ENCODE measurements around the gene PCDHGB4.
A peak's percentile ranks its signal among the peaks of the same experiment; 100 is the strongest.
"Not testable (repeated sequence)": the region's sequence is repeated elsewhere in the genome, so short reads cannot be mapped to it uniquely, and the experiment has no call there.

PCDHGB4 gene

DNA sequence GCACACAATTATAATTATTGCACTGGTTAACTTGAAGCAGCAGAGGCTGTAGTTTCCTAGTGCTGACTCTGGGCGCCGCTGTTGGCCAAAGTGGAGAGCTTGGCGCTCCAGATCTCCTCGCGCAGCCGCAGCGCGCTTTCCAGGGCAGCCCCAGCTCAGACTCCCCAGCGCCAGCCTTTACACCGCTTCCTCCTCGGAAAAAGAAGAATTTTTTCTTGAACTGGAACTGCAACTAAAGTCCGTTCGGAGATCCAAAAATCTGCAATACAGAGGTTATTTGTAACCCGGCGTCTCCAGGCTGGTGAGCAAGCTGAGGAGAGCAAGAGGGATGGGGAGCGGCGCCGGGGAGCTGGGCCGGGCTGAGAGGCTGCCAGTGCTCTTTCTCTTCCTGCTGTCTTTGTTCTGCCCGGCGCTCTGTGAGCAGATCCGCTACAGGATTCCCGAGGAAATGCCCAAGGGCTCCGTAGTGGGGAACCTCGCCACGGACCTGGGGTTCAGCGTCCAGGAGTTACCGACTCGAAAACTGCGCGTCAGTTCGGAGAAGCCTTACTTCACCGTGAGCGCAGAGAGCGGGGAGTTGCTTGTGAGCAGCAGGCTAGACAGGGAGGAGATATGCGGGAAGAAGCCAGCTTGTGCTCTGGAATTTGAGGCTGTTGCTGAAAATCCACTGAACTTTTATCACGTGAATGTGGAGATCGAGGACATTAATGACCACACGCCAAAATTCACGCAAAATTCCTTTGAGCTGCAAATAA lies at the start of gene PCDHGB4:
Gene PCDHGB4, plus strand, starts transcription at position 142 of the 755 bp plus-strand sequence. Its CDS starts 187 bp downstream, at position 329.
- DNase-seq = not testable (repeated sequence)

DNA sequence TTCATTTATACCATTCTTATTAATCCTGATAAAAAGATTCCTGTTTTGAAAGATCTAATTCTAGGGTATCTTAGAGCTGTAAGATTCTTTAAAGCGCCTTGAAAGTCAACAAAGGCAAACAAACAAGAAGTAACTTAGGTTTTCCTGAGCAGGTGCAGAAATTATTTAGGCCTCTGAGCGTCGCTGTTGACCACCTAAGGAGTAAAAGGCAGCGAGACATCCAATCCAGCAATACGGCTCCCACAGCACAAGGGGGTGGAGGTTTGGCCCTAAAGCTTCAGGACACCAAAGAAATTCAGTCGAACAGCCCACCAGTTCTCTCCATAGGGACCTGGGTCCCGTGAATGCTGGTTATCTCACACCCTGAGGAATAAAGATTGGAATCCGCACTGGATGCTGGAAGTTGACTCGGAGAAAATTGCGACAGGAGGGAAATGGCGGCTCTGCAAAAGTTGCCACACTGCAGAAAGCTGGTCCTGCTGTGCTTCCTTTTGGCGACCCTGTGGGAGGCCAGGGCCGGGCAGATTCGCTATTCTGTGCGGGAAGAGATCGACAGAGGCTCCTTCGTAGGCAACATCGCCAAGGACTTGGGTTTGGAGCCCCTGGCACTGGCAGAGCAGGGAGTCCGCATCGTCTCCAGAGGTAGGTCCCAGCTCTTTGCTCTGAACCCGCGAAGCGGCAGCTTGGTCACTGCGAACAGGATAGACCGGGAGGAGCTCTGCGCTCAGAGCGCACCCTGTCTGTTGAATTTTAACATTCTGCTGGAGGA lies 48.8 kb upstream of the PCDHGB4 start, which contains the start of gene PCDHGA2:
Gene PCDHGA2, plus strand, starts transcription at position 223 of the 769 bp plus-strand sequence.
- no peak for DNase-seq

DNA sequence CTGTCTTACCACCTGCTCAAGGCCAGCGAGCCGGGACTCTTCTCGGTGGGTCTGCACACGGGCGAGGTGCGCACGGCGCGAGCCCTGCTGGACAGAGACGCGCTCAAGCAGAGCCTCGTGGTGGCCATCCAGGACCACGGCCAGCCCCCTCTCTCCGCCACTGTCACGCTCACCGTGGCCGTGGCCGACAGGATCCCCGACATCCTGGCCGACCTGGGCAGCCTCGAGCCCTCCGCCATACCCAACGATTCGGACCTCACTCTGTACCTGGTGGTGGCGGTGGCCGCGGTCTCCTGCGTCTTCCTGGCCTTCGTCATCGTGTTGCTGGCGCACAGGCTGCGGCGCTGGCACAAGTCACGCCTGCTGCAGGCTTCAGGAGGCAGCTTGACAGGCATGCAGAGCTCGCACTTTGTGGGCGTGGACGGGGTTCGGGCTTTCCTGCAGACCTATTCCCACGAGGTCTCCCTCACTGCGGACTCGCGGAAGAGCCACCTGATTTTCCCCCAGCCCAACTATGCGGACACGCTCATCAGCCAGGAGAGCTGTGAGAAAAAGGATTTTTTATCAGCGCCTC lies 46.6 kb upstream of the PCDHGB4 start:
- not testable (repeated sequence) for DNase-seq

DNA sequence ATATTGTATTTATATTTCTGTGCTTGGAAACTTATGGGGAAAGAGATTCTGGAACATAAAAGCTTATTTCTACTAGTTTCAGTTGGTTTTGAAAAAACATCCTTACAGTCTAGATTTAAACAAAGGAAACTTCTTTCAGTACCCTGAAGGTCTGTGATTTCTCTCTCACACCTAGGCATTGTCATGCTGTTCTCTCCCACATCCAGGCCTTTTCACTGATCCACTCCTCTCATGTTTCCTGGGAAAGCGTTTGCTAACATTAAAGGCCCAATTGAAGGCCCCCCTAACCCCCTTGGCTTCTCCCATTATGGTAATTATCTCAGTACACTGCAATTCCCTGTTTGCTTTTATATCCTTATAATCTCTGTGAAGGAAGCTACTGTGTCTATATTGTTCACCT lies 44.7 kb upstream of the PCDHGB4 start:
- DNase-seq = no peak

DNA sequence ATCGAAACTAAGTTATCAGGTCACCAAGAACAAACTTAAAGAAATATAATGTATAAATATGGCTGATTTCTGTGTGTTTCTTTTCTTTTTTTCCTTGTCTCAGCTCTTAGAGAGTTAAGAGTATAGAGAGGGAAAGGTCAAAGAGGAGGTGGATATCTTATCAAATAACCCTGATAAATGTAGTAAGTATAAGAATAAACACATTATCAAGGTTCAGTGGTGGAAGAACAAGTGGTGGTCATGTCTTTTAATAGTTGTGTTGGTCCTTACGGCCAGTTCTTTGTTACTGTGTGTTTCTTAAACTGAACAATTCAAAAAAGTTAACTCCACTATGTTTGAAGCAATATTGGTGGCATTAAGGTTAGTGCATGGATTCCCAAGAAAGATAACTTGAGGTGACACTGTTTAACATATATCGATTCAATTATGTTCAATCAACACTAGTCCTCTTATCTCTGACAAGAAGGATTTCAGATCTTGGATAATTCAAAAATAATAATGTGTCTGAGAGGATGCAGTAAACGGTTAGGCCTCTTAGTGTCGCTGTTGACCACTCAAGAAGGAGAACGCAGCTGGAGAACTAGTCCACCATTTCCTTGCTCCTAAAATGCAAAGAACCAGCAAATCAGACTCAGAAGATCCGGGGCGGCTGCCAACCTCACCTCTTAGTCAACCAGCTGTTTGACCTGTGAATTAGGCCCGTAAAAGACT lies 44.1 kb upstream of the PCDHGB4 start, which contains the start of gene PCDHGA3:
Gene PCDHGA3, plus strand, starts transcription at position 588 of the 711 bp plus-strand sequence. CDS start 205 bp downstream, outside the sequence.
- no peak for DNase-seq

DNA sequence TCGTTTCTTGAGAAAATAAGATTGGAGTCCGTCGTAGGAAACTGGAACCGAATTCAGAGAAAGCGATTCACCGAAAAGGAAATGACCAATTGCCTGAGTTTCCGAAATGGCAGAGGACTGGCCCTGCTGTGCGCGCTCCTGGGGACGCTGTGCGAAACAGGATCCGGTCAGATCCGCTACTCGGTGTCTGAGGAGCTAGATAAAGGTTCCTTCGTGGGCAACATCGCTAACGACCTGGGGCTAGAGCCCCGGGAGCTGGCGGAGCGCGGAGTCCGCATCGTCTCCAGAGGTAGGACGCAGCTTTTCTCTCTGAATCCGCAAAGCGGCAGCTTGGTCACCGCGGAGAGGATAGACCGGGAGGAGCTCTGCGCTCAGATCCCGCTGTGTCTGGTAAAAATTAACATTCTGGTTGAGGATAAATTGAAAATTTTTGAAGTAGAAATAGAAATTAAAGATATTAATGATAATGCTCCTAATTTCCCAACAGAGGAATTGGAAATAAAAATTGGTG lies 43.5 kb upstream of the PCDHGB4 start:
- no peak for DNase-seq

DNA sequence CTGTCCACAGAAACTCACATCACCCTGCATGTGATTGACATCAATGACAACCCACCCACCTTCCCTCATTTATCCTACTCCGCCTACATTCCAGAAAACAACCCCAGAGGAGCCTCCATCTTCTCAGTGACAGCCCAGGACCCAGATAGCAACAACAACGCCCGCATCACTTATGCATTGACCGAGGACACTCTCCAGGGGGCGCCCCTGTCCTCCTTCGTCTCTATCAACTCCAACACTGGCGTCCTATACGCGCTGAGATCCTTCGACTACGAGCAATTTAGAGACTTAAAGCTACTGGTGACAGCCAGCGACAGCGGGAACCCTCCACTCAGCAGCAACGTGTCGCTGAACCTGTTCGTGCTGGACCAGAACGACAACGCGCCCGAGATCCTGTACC lies 42.2 kb upstream of the PCDHGB4 start:
- DNase-seq = no peak

DNA sequence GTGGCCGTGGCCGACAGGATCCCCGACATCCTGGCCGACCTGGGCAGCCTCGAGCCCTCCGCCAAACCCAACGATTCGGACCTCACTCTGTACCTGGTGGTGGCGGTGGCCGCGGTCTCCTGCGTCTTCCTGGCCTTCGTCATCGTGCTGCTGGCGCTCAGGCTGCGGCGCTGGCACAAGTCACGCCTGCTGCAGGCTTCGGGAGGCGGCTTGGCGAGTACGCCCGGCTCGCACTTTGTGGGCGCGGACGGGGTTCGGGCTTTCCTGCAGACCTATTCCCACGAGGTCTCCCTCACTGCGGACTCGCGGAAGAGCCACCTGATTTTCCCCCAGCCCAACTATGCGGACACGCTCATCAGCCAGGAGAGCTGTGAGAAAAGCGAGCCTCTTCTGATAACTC lies 41.5 kb upstream of the PCDHGB4 start:
- DNase-seq = not testable (repeated sequence)

DNA sequence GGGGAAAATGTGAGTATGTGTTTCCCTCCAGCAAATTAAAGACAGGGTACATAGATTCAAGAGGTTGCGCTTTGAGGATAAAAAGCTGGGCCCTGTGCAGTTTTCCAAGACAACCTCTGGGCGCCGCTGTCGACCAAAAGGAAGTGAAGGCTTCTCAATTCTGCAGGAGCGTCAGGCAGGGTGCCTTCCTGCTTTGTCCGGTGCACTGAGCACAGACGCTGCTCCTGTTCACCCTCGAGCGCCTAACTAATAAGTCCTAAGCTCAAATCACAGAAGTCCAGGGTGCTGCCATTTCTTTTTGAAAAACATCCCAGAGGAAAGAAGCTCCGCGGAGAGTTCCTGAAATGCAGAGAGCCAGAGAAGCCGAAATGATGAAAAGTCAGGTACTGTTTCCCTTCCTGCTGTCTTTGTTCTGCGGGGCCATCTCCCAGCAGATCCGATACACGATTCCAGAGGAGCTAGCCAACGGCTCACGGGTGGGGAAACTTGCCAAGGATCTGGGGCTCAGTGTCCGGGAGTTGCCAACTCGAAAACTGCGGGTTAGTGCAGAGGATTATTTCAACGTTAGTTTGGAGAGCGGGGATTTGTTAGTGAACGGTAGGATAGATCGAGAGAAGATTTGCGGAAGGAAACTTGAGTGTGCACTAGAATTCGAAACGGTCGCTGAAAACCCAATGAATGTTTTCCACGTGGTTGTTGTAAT lies 37.4 kb upstream of the PCDHGB4 start, which contains the start of gene PCDHGB1:
Gene PCDHGB1, plus strand, starts transcription at position 183 of the 703 bp plus-strand sequence. Its CDS starts 162 bp downstream, at position 345.
- DNase-seq = peak in 8 of 58 donors; percentile 3 to 25 (median 10)

DNA sequence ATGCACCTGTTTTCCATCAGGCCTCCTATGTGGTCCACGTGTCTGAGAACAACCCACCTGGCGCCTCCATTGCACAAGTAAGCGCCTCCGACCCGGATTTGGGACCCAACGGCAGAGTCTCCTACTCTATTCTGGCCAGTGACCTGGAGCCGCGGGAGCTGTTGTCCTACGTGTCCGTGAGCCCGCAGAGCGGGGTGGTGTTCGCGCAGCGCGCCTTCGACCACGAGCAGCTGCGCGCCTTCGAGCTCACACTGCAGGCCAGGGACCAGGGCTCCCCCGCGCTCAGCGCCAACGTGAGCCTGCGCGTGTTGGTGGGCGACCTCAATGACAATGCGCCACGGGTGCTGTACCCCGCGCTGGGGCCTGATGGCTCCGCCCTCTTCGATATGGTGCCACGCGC lies 35.9 kb upstream of the PCDHGB4 start:
- no peak for DNase-seq

DNA sequence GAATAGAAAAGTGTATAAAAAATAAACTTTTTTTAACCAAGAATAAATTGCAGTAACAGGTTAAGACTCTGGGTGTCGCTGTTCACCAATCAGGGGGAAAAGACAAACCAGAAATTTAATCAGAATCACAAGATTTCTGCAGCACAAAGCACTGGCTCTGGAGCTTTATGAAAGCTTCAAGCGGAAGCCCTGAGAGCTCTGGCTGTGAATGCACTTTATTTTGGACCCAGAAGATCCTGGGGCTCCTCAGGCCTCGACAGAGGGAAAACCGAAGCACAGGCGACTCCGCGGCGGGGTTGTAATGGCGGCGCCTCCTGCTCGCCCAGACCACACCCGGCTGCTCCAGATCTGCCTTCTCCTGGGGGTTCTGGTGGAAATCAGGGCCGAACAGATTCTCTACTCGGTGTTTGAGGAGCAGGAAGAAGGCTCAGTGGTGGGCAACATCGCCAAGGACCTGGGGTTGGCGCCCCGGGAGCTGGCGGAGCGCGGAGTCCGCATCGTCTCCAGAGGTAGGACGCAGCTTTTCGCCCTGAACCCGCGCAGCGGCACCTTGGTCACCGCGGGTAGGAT lies 32.5 kb upstream of the PCDHGB4 start, which contains the start of gene PCDHGA4:
Gene PCDHGA4, plus strand, starts transcription at position 122 of the 570 bp plus-strand sequence. Its CDS starts 87 bp downstream, at position 209.
- DNase-seq = no peak

DNA sequence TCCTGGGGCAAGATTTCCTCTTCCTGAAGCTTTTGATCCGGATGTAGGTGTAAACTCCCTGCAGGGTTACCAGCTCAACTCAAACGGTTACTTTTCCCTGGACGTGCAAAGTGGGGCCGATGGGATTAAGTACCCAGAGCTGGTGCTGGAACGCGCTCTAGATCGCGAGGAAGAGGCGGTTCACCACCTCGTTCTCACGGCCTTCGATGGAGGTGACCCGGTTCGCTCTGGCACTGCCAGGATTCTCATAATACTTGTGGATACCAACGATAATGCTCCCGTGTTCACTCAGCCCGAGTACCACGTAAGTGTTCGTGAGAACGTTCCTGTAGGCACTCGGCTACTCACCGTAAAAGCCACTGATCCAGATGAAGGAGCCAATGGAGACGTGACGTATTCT lies 31.9 kb upstream of the PCDHGB4 start:
- DNase-seq = no peak

DNA sequence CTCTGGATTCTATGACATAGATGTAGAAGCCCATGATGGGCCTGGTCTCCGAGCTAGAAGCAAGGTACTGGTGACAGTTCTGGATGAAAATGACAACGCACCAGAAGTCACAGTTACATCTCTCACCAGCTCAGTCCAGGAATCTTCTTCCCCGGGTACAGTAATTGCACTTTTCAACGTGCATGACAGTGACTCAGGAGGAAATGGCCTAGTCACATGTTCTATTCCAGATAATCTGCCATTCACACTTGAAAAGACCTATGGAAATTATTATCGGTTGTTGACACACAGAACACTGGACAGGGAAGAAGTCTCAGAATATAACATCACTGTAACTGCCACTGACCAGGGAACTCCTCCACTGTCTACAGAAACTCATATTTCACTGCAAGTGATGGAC lies 31.4 kb upstream of the PCDHGB4 start:
- no peak for DNase-seq

DNA sequence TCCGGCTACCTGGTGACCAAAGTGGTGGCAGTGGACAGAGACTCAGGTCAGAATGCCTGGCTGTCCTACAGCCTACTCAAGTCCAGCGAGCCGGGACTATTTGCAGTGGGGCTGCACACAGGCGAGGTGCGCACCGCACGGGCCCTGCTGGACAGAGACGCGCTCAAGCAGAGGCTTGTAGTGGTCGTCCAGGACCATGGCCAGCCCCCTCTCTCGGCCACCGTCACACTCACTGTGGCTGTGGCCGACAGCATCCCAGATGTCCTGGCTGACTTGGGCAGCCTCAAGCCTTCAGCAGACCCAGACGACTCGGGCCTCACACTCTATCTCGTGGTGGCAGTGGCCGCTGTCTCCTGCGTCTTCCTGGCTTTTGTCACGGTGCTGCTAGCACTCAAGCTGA lies 30.5 kb upstream of the PCDHGB4 start:
- no peak for DNase-seq

DNA sequence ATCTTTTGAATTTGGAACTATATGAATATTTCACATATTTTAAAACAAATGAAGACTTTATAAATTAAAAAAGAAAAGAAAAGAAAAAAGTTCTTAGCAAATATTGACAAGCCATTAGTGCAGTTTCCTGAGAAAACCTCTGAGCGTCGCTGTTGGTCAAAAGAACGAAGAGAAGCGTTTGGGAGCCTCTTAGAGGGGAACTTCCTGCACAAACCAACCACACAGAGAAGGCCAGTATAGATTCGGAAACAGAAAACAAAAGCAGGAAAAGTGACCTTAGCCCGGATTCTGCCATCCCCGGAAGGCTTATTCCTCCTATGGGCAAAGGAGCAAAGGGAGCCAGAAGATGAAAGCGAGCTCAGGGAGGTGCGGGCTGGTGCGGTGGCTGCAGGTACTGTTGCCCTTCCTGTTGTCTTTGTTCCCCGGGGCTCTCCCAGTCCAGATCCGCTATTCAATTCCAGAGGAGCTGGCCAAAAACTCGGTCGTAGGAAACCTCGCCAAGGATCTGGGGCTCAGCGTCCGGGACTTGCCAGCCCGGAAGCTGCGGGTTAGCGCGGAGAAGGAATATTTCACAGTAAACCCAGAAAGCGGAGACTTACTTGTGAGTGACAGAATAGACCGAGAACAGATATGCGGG lies 27.6 kb upstream of the PCDHGB4 start, which contains the start of gene PCDHGB2:
Gene PCDHGB2, plus strand, starts transcription at position 205 of the 637 bp plus-strand sequence. Its CDS starts 142 bp downstream, at position 347.
- no peak for DNase-seq

DNA sequence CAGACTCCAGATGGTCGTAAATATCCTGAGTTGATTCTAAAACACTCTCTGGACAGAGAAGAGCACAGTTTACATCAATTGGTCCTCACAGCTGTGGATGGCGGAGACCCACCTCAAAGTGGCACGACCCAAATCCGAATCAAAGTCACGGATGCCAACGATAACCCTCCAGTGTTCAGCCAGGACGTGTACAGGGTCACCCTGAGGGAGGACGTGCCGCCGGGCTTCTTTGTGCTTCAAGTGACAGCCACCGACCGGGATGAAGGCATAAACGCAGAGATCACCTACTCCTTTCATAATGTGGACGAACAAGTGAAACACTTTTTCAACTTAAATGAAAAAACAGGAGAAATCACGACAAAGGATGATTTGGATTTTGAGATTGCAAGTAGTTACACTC lies 26.8 kb upstream of the PCDHGB4 start:
- DNase-seq = no peak

DNA sequence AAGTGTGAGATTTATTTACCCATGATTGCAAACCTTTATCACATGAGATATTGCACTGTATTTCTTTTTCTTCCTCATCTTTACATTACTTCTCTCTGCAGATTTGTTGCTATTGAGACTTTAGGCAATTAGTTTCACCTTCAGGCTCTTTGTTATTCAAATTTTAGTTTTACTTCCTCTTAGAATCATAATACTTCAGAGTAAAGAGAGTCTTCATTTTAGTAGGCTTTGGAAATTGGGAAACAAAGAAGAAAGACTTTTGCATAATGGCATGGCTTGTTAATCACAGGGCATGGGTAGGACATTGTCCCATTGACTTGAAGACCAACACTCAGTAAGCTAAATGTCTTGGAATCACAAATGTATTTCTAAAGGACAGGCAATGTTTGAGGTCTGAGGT lies 24.8 kb upstream of the PCDHGB4 start:
- no peak for DNase-seq

DNA sequence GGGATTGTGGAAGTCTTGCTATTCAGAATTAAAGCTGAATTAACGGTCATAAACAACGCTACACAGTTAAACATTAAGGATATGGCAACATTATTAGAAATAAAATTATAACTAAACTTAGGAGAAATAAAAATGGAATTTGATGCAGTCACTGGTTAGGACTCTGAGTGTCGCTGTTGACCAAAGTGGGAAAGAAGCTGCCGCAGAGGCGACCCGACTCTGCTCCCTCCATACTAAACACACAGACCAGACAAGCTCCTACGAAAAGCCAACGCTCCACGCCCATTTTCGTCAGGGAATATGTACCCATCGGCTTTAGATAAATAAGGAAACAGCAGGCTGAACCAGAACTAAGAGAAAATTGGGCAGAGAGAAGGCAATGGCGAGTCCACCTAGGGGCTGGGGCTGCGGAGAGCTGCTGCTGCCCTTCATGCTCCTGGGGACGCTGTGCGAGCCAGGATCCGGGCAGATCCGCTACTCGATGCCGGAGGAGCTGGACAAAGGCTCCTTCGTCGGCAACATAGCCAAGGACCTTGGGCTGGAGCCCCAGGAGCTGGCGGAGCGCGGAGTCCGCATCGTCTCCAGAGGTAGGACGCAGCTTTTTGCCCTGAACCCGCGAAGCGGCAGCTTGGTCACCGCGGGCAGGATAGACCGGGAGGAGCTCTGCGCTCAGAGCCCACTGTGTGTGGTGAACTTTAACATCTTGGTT lies 23.4 kb upstream of the PCDHGB4 start, which contains the start of gene PCDHGA5:
Gene PCDHGA5, plus strand, starts transcription at position 211 of the 709 bp plus-strand sequence. Its CDS starts 169 bp downstream, at position 380.
- DNase-seq = no peak
